Gastroesophageal sphincter (tissue), 4 donors: ENCODE data around the gene NDUFB8. TPM values are rescaled to one million over a fixed set of nuclear protein-coding genes. Genes with fewer than 3 reads are reported as not detected.

ENCODE experiments used
- ATAC-seq: fragments of 150-250 bp; one replicate; pipeline ENCODE4 v1.9.1; 2016; ENCODE audit warnings: mild to moderate bottlenecking, moderate library complexity
- H3K27ac ChIP-seq, 4 donors: fragments of 200-600 bp; sonication (generic) in 3 of 4; 1 replicate in 3 of 4; 2 replicates in 1 of 4; pipeline ENCODE4 v1.5.1; 2016 to 2019
- H3K27me3 ChIP-seq: fragments of 200-600 bp; sonication (generic); one replicate; pipeline ENCODE4 v1.5.1; 2019
- H3K36me3 ChIP-seq, 2 donors: fragments of 200-600 bp; sonication (generic); one replicate each; pipeline ENCODE4 v1.5.1; 2019; ENCODE audit warnings: control low read depth in 1 of 2
- H3K4me1 ChIP-seq, 3 donors: fragments of 200-600 bp; sonication (generic); 1 replicate in 2 of 3; 2 replicates in 1 of 3; pipeline ENCODE4 v1.5.1; 2016 to 2019; ENCODE audit warnings: control low read depth in 2 of 3
- H3K4me3 ChIP-seq, 2 donors: fragments of 200-600 bp; sonication (generic); one replicate each; pipeline ENCODE4 v1.5.1; 2019; ENCODE audit warnings: mild to moderate bottlenecking in 1 of 2, moderate library complexity in 1 of 2
- H3K9me3 ChIP-seq, 3 donors: fragments of 200-600 bp; sonication (generic); one replicate each; pipeline ENCODE4 v1.5.1; 2017 to 2019; ENCODE audit warnings: control low read depth in 2 of 3
- EP300 ChIP-seq: sonication (generic); formaldehyde crosslinking; IDR thresholded peaks from one replicate; pipeline ENCODE4 v1.6.1; 2017; ENCODE audit warnings: antibody characterized with exemption, mild to moderate bottlenecking
- POLR2A ChIP-seq, 2 donors: fragments of 450-650 bp; IDR thresholded peaks; one replicate each; pipeline ENCODE4 v1.6.1; 2017; ENCODE audit warnings: antibody characterized with exemption in 2 of 2, mild to moderate bottlenecking in 2 of 2, moderate library complexity in 1 of 2
- POLR2AphosphoS5 ChIP-seq: sonication (generic); formaldehyde crosslinking; IDR thresholded peaks from one replicate; pipeline ENCODE4 v1.6.1; 2017; ENCODE audit warnings: antibody characterized with exemption
- WGBS, 2 donors: methylation state at CpG; one replicate each; pipeline ENCODE4 v1.1.5; 2018; ENCODE audit warnings: low coverage in 1 of 2; 5-methylcytosine and 5-hydroxymethylcytosine counted together
- total RNA-seq, 4 donors: library from RNA; depleted of rRNA; stranded (reverse); fragments of >200 nt; gene quantifications; one replicate each; pipeline ENCODE4 v1.1.0, GENCODE V29; 2016
- TF ChIP-seq, protein P1 (sequence below), 4 experiments: fragments of 200-600 bp in 2 of 4; fragments of 450-650 bp in 2 of 4; sonication (generic) in 1 of 4; IDR thresholded peaks; one replicate each; pipeline ENCODE4 v1.5.1; 2017 to 2019; ENCODE audit warnings: antibody characterized with exemption in 4 of 4, mild to moderate bottlenecking in 2 of 4, moderate library complexity in 2 of 4

The NDUFB8 gene
- total RNA-seq, 4 donors from 2014 or later, result 268 to 317 (median 283) TPM

DNA sequence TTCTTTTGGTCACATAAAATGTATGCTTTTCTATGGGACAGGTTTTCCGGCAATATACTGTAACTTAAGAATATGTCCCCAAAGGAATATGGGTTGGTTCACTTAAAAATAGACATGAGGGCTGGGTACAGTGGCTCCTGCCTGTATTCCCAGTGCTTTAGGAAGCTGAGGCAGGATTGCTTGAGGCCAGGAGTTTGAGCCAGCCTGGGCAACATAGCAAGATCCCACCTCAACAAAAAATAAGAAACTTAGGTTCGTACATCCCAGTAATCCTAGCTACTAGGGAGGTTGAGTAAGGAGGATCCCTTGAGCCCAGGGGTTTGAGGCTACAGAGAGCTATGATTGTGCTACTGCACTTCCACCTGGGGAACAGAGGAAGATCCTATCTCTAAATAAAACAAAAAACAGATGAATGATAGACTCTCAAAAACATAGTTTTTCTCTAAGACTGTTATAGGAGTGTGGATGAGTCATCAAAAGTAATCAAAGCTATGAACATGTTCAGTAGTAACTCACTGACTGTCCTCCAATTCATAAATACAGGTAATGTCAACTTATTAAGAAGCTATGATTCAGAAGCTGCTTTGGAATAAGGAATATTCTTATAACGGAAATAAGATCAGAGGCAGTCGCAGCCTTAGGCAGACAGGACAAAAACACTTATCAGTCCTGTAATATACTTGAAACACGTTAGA, 7.4 kb downstream of the NDUFB8 start:
- WGBS, 2 donors, result 61 to 65% methylated on average over 5 of the region's 5 CpGs
- H3K9me3 ChIP-seq, result no peaks in the 10 kb centered on the region
- peaks cover 0 to 29% (median 8%) of the 10 kb centered on the region in 3 donors for H3K4me1 ChIP-seq
- ATAC-seq, result no peak
- TF ChIP-seq, protein P1, sequence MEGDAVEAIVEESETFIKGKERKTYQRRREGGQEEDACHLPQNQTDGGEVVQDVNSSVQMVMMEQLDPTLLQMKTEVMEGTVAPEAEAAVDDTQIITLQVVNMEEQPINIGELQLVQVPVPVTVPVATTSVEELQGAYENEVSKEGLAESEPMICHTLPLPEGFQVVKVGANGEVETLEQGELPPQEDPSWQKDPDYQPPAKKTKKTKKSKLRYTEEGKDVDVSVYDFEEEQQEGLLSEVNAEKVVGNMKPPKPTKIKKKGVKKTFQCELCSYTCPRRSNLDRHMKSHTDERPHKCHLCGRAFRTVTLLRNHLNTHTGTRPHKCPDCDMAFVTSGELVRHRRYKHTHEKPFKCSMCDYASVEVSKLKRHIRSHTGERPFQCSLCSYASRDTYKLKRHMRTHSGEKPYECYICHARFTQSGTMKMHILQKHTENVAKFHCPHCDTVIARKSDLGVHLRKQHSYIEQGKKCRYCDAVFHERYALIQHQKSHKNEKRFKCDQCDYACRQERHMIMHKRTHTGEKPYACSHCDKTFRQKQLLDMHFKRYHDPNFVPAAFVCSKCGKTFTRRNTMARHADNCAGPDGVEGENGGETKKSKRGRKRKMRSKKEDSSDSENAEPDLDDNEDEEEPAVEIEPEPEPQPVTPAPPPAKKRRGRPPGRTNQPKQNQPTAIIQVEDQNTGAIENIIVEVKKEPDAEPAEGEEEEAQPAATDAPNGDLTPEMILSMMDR (IDR thresholded peaks at IDR 0.05), result no peak
- TF ChIP-seq EP300 (no peak), POLR2A (IDR thresholded peaks at IDR 0.05) (no peak), POLR2AphosphoS5 (no peak)
- no peak overlapping the region for H3K27ac ChIP-seq
- H3K27me3 ChIP-seq, result no peaks in the 10 kb centered on the region
- peaks cover 0 to 48% of the 10 kb centered on the region in 2 donors for H3K36me3 ChIP-seq
- H3K4me3 ChIP-seq, result no peak overlapping the region

GRCh38 chr10:100520811-100521210, 8.9 kb downstream of the NDUFB8 start:
- Histone ChIP-seq H3K4me3 (no peak overlapping the region), H3K27me3 (no peaks in the 10 kb centered on the region), H3K27ac (no peak overlapping the region), H3K9me3 (no peaks in the 10 kb centered on the region), H3K36me3 (peaks cover 0 to 38% of the 10 kb centered on the region in 2 donors), H3K4me1 (peaks cover 0 to 20% (median 8%) of the 10 kb centered on the region in 3 donors)
- TF ChIP-seq EP300 (no peak), POLR2A (IDR thresholded peaks at IDR 0.05) (no peak), POLR2AphosphoS5 (no peak)
- TF ChIP-seq, protein P1 (IDR thresholded peaks at IDR 0.05), result no peak
- 75 to 77% methylated on average over 3 of the region's 3 CpGs for WGBS, 2 donors
- no peak for ATAC-seq

- WGBS, 2 donors, result no CpG with 5 or more reads among the region's 72 CpGs
- Histone ChIP-seq H3K4me3 (peak within 1 kb of the TSS; percentile 38 to 67), H3K4me1 (peaks cover 0 to 20% (median 8%) of the 10 kb centered on the region in 3 donors), H3K36me3 (peaks cover 0 to 38% of the 10 kb centered on the region in 2 donors), H3K27ac (peak within 1 kb of the TSS in 3 of 4 donors; percentile 12 to 58 (median 24)), H3K9me3 (no peaks in the 10 kb centered on the region), H3K27me3 (no peaks in the 10 kb centered on the region)
- ATAC-seq, result peak; percentile 76
- no peak for TF ChIP-seq POLR2A (IDR thresholded peaks at IDR 0.05)
- TF ChIP-seq, protein P1 (IDR thresholded peaks at IDR 0.05), result no peak
- no peak for TF ChIP-seq EP300
- no peak for TF ChIP-seq POLR2AphosphoS5
These were observed 10.2 kb downstream of the NDUFB8 start, which contains the start of gene SEC31B for GRCh38 chr10:100519311-100520051. Gene SEC31B (minus strand): TSS chr10:100519861. CDS start chr10:100516952, 2,909 bp downstream.

DNA sequence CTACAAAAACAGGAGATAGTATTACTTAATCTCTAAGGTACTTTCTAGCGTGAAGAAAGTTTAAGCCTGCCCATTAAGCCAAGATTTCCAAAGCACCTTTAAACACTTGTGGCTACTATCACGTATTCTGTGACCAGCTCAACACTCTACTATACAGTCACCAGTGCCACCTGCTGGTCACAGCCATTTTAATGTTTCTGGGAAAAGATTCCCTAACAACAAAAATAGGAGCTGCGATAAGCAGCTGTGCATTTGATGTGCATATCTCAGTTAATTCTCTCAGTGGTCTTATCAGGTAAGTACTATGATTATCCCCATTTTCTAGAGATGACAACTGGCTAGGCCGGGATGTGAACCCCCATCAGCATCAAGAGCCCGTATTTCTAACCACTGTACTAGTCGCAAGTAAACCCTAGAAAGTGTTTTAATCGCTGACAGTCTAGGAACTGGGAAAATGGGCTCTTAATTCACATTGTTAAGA, 10.9 kb downstream of the NDUFB8 start:
- WGBS, 2 donors, result 5% methylated on average over 5 to 7 of the region's 7 CpGs
- TF ChIP-seq, protein P1 (IDR thresholded peaks at IDR 0.05), result peak; percentile 46 to 76 (median 69)
- TF ChIP-seq POLR2AphosphoS5, result no peak
- Histone ChIP-seq H3K27ac (peak overlapping the region in 2 of 4 donors; percentile 24 to 58), H3K27me3 (no peaks in the 10 kb centered on the region), H3K4me1 (peaks cover 0 to 20% (median 8%) of the 10 kb centered on the region in 3 donors), H3K9me3 (no peaks in the 10 kb centered on the region), H3K36me3 (peaks cover 0 to 38% of the 10 kb centered on the region in 2 donors), H3K4me3 (peak overlapping the region; percentile 38 to 67)
- peak; percentile 59 for ATAC-seq
